ENCODE results near the gene EFNB1.

EFNB1 gene

GRCh38 chrX:68827848-68828624 is 785 bp upstream of the EFNB1 start:
- DNase-seq (ENCODE audit: low read depth in 2 of 2) = peak; percentile 66 to 73

- no peak for DNase-seq (ENCODE audit: low read depth in 2 of 2)
These were observed 979 bp downstream of the EFNB1 start for GRCh38 chrX:68829582-68830418.

GRCh38 chrX:68830419-68831404 is 1.9 kb downstream of the EFNB1 start:
- DNase-seq (ENCODE audit: low read depth in 2 of 2) = no peak

GRCh38 chrX:68831405-68832100 is 2.7 kb downstream of the EFNB1 start:
- no peak for DNase-seq (ENCODE audit: low read depth in 2 of 2)

- DNase-seq (ENCODE audit: low read depth in 2 of 2) = no peak
These were observed 3.2 kb downstream of the EFNB1 start for GRCh38 chrX:68832101-68832416.

- no peak for DNase-seq (ENCODE audit: low read depth in 2 of 2)
These were observed 4.0 kb downstream of the EFNB1 start for GRCh38 chrX:68832516-68833447.

- no peak for DNase-seq (ENCODE audit: low read depth in 2 of 2)
These were observed 4.6 kb downstream of the EFNB1 start for GRCh38 chrX:68833448-68833805.

GRCh38 chrX:68833855-68834331 is 5.1 kb downstream of the EFNB1 start:
- DNase-seq (ENCODE audit: low read depth in 2 of 2) = no peak

GRCh38 chrX:68834371-68835103 is 5.7 kb downstream of the EFNB1 start:
- no peak for DNase-seq (ENCODE audit: low read depth in 2 of 2)

- DNase-seq (ENCODE audit: low read depth in 2 of 2) = no peak
These were observed 6.3 kb downstream of the EFNB1 start for GRCh38 chrX:68835104-68835442.

- no peak for DNase-seq (ENCODE audit: low read depth in 2 of 2)
These were observed 6.6 kb downstream of the EFNB1 start for GRCh38 chrX:68835468-68835867.

GRCh38 chrX:68837119-68837518 is 8.3 kb downstream of the EFNB1 start:
- no peak for DNase-seq (ENCODE audit: low read depth in 2 of 2)

GRCh38 chrX:68838571-68838910 is 9.7 kb downstream of the EFNB1 start:
- DNase-seq (ENCODE audit: low read depth in 2 of 2) = no peak

- DNase-seq (ENCODE audit: low read depth in 2 of 2) = no peak
These were observed 10.9 kb downstream of the EFNB1 start for GRCh38 chrX:68839771-68840170.

GRCh38 chrX:68840256-68840655 is 11.4 kb downstream of the EFNB1 start:
- no peak for DNase-seq (ENCODE audit: low read depth in 2 of 2)

- no peak for DNase-seq (ENCODE audit: low read depth in 2 of 2)
These were observed 12.6 kb downstream of the EFNB1 start for GRCh38 chrX:68841251-68842049.

GRCh38 chrX:68842351-68842750 is 13.5 kb downstream of the EFNB1 start:
- DNase-seq (ENCODE audit: low read depth in 2 of 2) = no peak

GRCh38 chrX:68842781-68843581 is 14.2 kb downstream of the EFNB1 start:
- no peak for DNase-seq (ENCODE audit: low read depth in 2 of 2)

All from stimulated activated CD4-positive, alpha-beta T cell treated with anti-CD3 and anti-CD28 coated beads, Interleukin-4, amount 100 ng/mL, for 48 hours (primary cell).